Measurements from ENCODE around the gene KCNMA1.
"Not testable (repeated sequence)": the region's sequence is repeated elsewhere in the genome, so short reads cannot be mapped to it uniquely, and the experiment has no call there.

Gene KCNMA1

GRCh38 chr10:77637532-77638320 lies at the start of gene KCNMA1:
Gene KCNMA1, minus strand, starts transcription at chr10:77637808.
- DNase-seq, result no peak

GRCh38 chr10:77686650-77687417 lies 49.2 kb upstream of the KCNMA1 start:
- DNase-seq, result no peak

- DNase-seq, result no peak
These were observed 48.5 kb upstream of the KCNMA1 start for GRCh38 chr10:77686096-77686495.

DNA sequence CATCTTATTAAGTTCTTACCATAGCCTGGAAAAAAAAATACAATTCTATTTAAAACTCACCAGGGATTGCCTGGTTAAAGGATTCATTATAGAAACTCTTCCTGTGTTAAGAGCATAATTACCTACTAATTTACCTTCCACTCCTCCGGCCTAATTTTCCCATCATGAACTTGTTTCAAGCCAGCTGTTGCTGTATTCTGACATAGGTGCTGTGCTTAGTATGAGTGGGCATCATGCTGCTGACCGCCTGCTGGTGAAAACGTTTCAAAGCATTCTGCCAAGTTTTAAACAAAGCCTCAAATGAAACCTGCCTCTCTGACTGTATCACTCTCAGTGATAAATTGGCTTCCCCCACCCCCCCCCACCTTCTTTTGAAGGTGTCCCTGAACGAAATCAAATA lies 47.8 kb upstream of the KCNMA1 start:
- DNase-seq, result no peak

GRCh38 chr10:77683088-77683432 lies 45.5 kb upstream of the KCNMA1 start:
- DNase-seq, result not testable (repeated sequence)

DNA sequence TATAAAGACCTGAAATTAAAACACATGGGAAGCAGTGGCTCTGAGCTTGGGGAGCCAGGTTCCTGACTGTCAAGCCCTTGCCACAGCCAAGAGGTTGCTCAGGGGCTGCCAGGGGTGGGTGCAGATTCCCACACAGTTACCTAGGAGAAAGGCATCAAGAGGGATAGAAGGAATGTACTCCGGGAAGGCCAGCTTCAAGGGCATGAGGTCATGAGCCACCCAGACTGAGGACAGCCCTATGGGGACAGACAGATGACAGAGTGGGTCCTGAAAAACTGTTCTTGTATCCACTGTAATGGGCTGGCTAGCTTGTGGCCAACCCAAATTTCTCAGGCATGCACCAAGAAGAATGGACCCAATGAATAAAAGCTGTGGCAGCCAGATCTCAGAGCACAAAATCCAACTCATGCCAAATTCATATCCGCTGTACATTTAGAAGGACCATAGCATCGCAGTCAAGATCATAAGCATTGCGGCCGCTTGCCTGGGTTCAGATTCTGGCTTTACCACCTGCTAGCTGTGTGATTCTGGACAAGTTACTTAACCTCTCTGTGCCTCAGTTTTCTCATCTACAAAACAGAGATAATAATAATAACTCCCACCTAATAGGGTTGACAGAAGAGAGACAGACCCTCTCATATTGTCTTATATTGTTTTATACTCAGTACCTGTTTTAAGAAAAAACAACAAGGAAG lies 44.9 kb upstream of the KCNMA1 start:
- no peak for DNase-seq

- DNase-seq, result no peak
These were observed 44.2 kb upstream of the KCNMA1 start for GRCh38 chr10:77681839-77682238.

GRCh38 chr10:77680811-77681210 lies 43.2 kb upstream of the KCNMA1 start:
- DNase-seq, result no peak

- DNase-seq, result no peak
These were observed 42.5 kb upstream of the KCNMA1 start for GRCh38 chr10:77680065-77680464.

DNA sequence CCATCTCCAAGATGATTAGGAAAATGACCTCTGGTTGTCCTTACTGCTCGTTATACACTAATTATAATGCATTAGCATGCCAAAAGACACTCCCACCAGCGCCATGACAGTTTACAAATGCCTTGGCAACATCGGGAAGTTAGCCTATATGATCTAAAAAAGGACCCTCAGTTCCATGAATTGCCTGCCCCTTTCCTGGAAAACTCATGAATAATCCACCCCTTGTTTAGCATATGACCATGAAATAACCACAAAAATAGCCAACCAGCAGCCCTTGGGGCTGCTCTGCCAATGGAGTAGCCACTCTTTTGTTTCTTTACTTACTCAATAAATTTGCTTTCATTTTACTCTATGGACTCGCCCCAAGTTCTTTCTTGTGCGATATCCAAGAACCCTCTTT lies 41.6 kb upstream of the KCNMA1 start:
- no peak for DNase-seq

DNA sequence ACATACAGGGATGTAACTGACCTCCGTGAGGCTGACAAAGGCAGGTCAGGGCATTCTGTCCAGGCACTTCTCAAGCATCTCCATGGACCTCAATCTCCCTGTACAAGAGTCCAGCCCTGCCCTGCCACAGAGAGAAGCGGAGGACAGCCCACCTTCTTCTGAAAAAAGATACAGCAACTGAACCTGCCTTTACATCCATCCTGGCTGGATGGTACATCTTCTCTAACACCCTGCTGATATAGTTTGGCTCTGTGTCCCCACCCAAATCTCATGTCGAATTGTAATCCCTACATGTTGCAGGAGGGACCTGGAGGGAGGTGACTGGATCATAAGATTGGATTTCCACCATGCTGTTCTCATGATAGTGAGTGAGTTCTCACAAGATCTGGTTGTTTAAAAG lies 40.5 kb upstream of the KCNMA1 start:
- DNase-seq, result no peak

- no peak for DNase-seq
These were observed 37.7 kb upstream of the KCNMA1 start for GRCh38 chr10:77675347-77675746.

- DNase-seq, result no peak
These were observed 36.0 kb upstream of the KCNMA1 start for GRCh38 chr10:77673515-77674140.

DNA sequence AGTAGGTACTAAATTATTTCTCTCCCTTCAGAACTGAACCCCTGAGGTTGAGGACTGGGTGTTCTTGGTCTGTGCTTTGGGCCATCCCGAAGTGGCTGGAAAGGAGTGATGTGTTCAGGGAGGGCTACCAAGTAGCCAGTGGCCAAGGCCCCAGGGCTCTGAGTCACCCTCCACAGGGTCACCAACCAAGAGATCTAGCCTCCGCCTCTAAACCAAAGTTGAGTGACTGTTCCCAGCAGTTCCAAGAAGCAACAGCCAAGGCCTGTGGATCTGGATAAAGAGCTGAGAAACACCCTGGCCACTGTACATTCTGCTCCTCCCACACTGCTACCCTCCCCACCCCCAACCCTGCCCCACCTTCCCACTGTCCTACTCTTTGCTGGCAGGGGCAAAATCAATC lies 35.5 kb upstream of the KCNMA1 start:
- DNase-seq, result no peak

GRCh38 chr10:77671594-77672252 lies 34.1 kb upstream of the KCNMA1 start:
- DNase-seq, result no peak

- no peak for DNase-seq
These were observed 33.3 kb upstream of the KCNMA1 start for GRCh38 chr10:77670817-77671443.

GRCh38 chr10:77669892-77670291 lies 32.3 kb upstream of the KCNMA1 start:
- DNase-seq, result no peak

- no peak for DNase-seq
These were observed 30.1 kb upstream of the KCNMA1 start for GRCh38 chr10:77667426-77668324.

- no peak for DNase-seq
These were observed 29.2 kb upstream of the KCNMA1 start for GRCh38 chr10:77666821-77667220.

GRCh38 chr10:77664696-77665095 lies 27.1 kb upstream of the KCNMA1 start:
- no peak for DNase-seq

GRCh38 chr10:77664008-77664407 lies 26.4 kb upstream of the KCNMA1 start:
- no peak for DNase-seq

All from CD4-positive, alpha-beta T cell treated with Interleukin-4 for 4 hours (primary cell).